SU-DHL-6 (cell line): ENCODE data around the gene MSL3B.

Experiments
- CTCF ChIP-seq: fragments of 200-600 bp; sonication (generic); IDR thresholded peaks from one replicate; pipeline ENCODE4 v1.5.1; 2017; ENCODE audit warnings: antibody characterized with exemption, mild to moderate bottlenecking, low read length, moderate library complexity; ENCODE audit not compliant: insufficient read depth, poor library complexity, severe bottlenecking
- EZH2phosphoT487 ChIP-seq: fragments of 200-600 bp; sonication (generic), shearing (Covaris generic); conservative IDR thresholded peaks from 2 replicates; pipeline ENCODE4 v1.6.1; 2018; ENCODE audit warnings: mild to moderate bottlenecking, antibody characterized with exemption, low read length, moderate library complexity, mixed read lengths

GRCh38 chr2:233817361-233817911 lies 50.8 kb downstream of the MSL3B start:
- no peak for TF ChIP-seq CTCF
- TF ChIP-seq EZH2phosphoT487: no peak
